WTC11 (cell line): ENCODE data around the gene ACTR3C. TPM values are rescaled to one million over a fixed set of nuclear protein-coding genes. Genes with fewer than 3 reads are reported as not detected.

Experiments used
- ATAC-seq: fragments of 200-7000 bp; cut with Tn5 transposase; 2 replicates; pipeline ENCODE4 v1.10.0; 2021; ENCODE audit warnings: mild to moderate bottlenecking, moderate library complexity
- Bru-seq: library from RNA; stranded (reverse); fragments of 400-500 nt; gene quantifications from one replicate; lab custom pipeline; 2021; lab: Mats Ljungman, UMichigan
- CTCF ChIA-PET: fragments of 300-600 bp; sonication (Branson Sonifier 250); formaldehyde crosslinking; loops from one replicate; lab custom pipeline; 2021; ENCODE audit warnings: antibody characterized with exemption; lab: Charles Lee
- POLR2A ChIA-PET: fragments of 350-600 bp; sonication (Branson Sonifier 250); formaldehyde crosslinking; loops from one replicate; lab custom pipeline; 2021; ENCODE audit warnings: antibody characterized with exemption; lab: Charles Lee
- DNase-seq: peaks from one replicate; pipeline ENCODE4 v3.0.0; 2021; ENCODE audit warnings: low spot score
- H3K27ac Mint-ChIP-seq: 2 replicates; pipeline ENCODE4 v1.8.0; 2021; ENCODE audit warnings: mixed read lengths
- H3K27me3 Mint-ChIP-seq: 2 replicates; pipeline ENCODE4 v1.8.0; 2021; ENCODE audit warnings: low read depth, mild to moderate bottlenecking, moderate library complexity, mixed read lengths
- H3K36me3 Mint-ChIP-seq: 2 replicates; pipeline ENCODE4 v1.8.0; 2021; ENCODE audit warnings: mixed read lengths
- H3K4me1 Mint-ChIP-seq: 2 replicates; pipeline ENCODE4 v1.8.0; 2022; ENCODE audit warnings: mixed read lengths
- H3K4me3 Mint-ChIP-seq: 2 replicates; pipeline ENCODE4 v1.8.0; 2021; ENCODE audit warnings: mild to moderate bottlenecking, moderate library complexity, mixed read lengths
- H3K9me3 Mint-ChIP-seq: 2 replicates; pipeline ENCODE4 v1.8.0; 2021; ENCODE audit warnings: mixed read lengths
- ATF1 ChIP-seq: sonication (generic); formaldehyde crosslinking; IDR thresholded peaks from 2 replicates; pipeline ENCODE4 v1.8.1; 2023; ENCODE audit warnings: mild to moderate bottlenecking, moderate library complexity, missing genetic modification reagents
- CTCF ChIP-seq: fragments of 200-600 bp; IDR thresholded peaks from 2 replicates; pipeline ENCODE4 v1.8.0; 2022; ENCODE audit warnings: antibody characterized with exemption
- E2F5 ChIP-seq: sonication (generic); formaldehyde crosslinking; IDR thresholded peaks from 2 replicates; pipeline ENCODE4 v1.8.1; 2022; ENCODE audit warnings: mild to moderate bottlenecking, moderate library complexity, missing genetic modification reagents
- FOXP1 ChIP-seq: sonication (generic); formaldehyde crosslinking; IDR thresholded peaks from 2 replicates; pipeline ENCODE4 v1.8.0; 2022; ENCODE audit warnings: missing genetic modification reagents, mild to moderate bottlenecking, moderate library complexity, borderline replicate concordance
- GABPB1 ChIP-seq: sonication (generic); formaldehyde crosslinking; IDR thresholded peaks from 2 replicates; pipeline ENCODE4 v1.8.1; 2023; ENCODE audit warnings: mild to moderate bottlenecking, missing genetic modification reagents
- HMGA2 ChIP-seq: fragments of 250-450 bp; sonication (Bioruptor Pico); IDR thresholded peaks from 2 replicates; pipeline ENCODE4 v1.4.0; 2021; ENCODE audit warnings: mild to moderate bottlenecking, moderate library complexity
- HMGXB4 ChIP-seq: sonication (generic); formaldehyde crosslinking; IDR thresholded peaks from 2 replicates; pipeline ENCODE4 v1.8.1; 2023; ENCODE audit warnings: mild to moderate bottlenecking, moderate library complexity, missing genetic modification reagents
- MAX ChIP-seq: sonication (generic); formaldehyde crosslinking; IDR thresholded peaks from 2 replicates; pipeline ENCODE4 v1.8.0; 2022; ENCODE audit warnings: mild to moderate bottlenecking, missing genetic modification reagents
- MYBL2 ChIP-seq: sonication (generic); formaldehyde crosslinking; IDR thresholded peaks from 2 replicates; pipeline ENCODE4 v1.8.1; 2023; ENCODE audit warnings: mild to moderate bottlenecking, moderate library complexity, missing genetic modification reagents
- SP1 ChIP-seq: sonication (generic); formaldehyde crosslinking; conservative IDR thresholded peaks from 2 replicates; pipeline ENCODE4 v1.8.1; 2022; ENCODE audit warnings: missing genetic modification reagents
- USF2 ChIP-seq: sonication (generic); formaldehyde crosslinking; IDR thresholded peaks from 2 replicates; pipeline ENCODE4 v1.8.1; 2023; ENCODE audit warnings: mild to moderate bottlenecking, missing genetic modification reagents, moderate library complexity
- ZNF232 ChIP-seq: sonication (generic); formaldehyde crosslinking; IDR thresholded peaks from 2 replicates; pipeline ENCODE4 v1.8.0; 2022; ENCODE audit warnings: mild to moderate bottlenecking, missing genetic modification reagents
- ZNF317 ChIP-seq: sonication (generic); formaldehyde crosslinking; IDR thresholded peaks from 2 replicates; pipeline ENCODE4 v1.8.1; 2023; ENCODE audit warnings: low read depth, mild to moderate bottlenecking, moderate library complexity, missing genetic modification reagents, borderline replicate concordance
- ZNF423 ChIP-seq: fragments of 250-450 bp; sonication (Bioruptor Pico); IDR thresholded peaks from 2 replicates; pipeline ENCODE4 v2.1.2; 2022; ENCODE audit warnings: mild to moderate bottlenecking, moderate library complexity
- ZSCAN18 ChIP-seq: fragments of 250-450 bp; sonication (Bioruptor Pico); IDR thresholded peaks from 2 replicates; pipeline ENCODE4 v2.1.2; 2022; ENCODE audit warnings: mild to moderate bottlenecking, moderate library complexity
- long read RNA-seq, 3 experiments: library from RNA in 1 of 3; library from capped mRNA in 1 of 3; library from polyadenylated mRNA in 1 of 3; unstranded in 2 of 3; stranded (forward) in 1 of 3; transcript quantifications; one replicate each; pipeline ENCODE4 v2.0.0, GENCODE V29; 2021
- total RNA-seq: library from RNA; stranded (reverse); gene quantifications from 3 replicates; pipeline ENCODE4 v1.2.3, GENCODE V29; 2021

Gene ACTR3C
- total RNA-seq (0.96 to 1.5 TPM (median 1.4 TPM) in 3 replicates), Bru-seq, nascent RNA (percentile 40 among the genes with signal in this experiment)
- long read RNA-seq, experiment 1, result 0 reads
- long read RNA-seq, experiment 2, partial matches to known transcripts, result 0 of 1 reads
- long read RNA-seq, experiment 2, other reads (novel, unspliced or antisense), result 1 of 1 reads
- long read RNA-seq, experiment 3, partial matches to known transcripts, result 0 of 1 reads
- long read RNA-seq, experiment 3, other reads (novel, unspliced or antisense), result 1 of 1 reads

GRCh38 chr7:150322833-150323681 is at the start of gene ACTR3C, which contains the start of gene LRRC61:
Gene ACTR3C (minus strand): TSS chr7:150323545. CDS start chr7:150295296, 28,249 bp downstream.
Gene LRRC61 (plus strand): TSS chr7:150323355. CDS start chr7:150336862, 13,507 bp downstream.
- CTCF ChIA-PET, result interaction anchor here (1.0 kb wide), 1 partner anchor 369 kb away, joined by 3 read pairs; no protein-coding TSS in a partner anchor
- peaks cover 54% of the 10 kb centered on the region for H3K4me1 Mint-ChIP-seq
- DNase-seq, result peak; percentile 68
- H3K9me3 Mint-ChIP-seq, result no peaks in the 10 kb centered on the region
- H3K36me3 Mint-ChIP-seq, result peaks cover 24% of the 10 kb centered on the region
- POLR2A ChIA-PET, result interaction anchor here (0.9 to 1.2 kb wide), 3 partner anchors 12 to 46 kb away, joined by 3 to 4 read pairs (median 4); partner anchors contain the start of gene REPIN1
- peaks cover 18% of the 10 kb centered on the region for H3K27me3 Mint-ChIP-seq
- TF ChIP-seq GABPB1 (CRISPR knock-in tag) (peak; percentile 15; the same call in 1 of the 2 replicates), E2F5 (0 out of 2 replicates have a peak, but pooled peaks have one; percentile 30), SP1 (CRISPR knock-in tag) (peak; percentile 54; the same call in 1 of the 2 replicates), ZNF232 (0 out of 2 replicates have a peak, but pooled peaks have one; percentile 54), USF2 (CRISPR knock-in tag) (no peak), MYBL2 (CRISPR knock-in tag) (peak; percentile 68; the same call in 1 of the 2 replicates), MAX (CRISPR knock-in tag) (peak; percentile 77), HMGA2 (CRISPR knock-in tag) (no peak), ZNF317 (no peak), ZNF423 (CRISPR knock-in tag) (peak; percentile 84), CTCF (0 out of 2 replicates have a peak, but pooled peaks have one; percentile 11), FOXP1 (CRISPR knock-in tag) (peak; percentile 46; the same call in 1 of the 2 replicates), HMGXB4 (CRISPR knock-in tag) (peak; percentile 81; the same call in 1 of the 2 replicates)
- ATAC-seq, result peak; percentile 65
- peak within 1 kb of the TSS; percentile 91 for H3K4me3 Mint-ChIP-seq
- H3K27ac Mint-ChIP-seq, result peak within 1 kb of the TSS; percentile 96

GRCh38 chr7:150372271-150373048 is 49.1 kb upstream of the ACTR3C start:
- peak; percentile 20 for DNase-seq
- TF ChIP-seq FOXP1 (CRISPR knock-in tag), result peak; percentile 32; the same call in 1 of the 2 replicates
- TF ChIP-seq ZSCAN18 (CRISPR knock-in tag), result no peak
- TF ChIP-seq ATF1 (CRISPR knock-in tag), result no peak
- TF ChIP-seq, all 79 proteins: peak for 1
- Mint-ChIP-seq H3K27ac (peak overlapping the region; percentile 76), H3K27me3 (no peaks in the 10 kb centered on the region), H3K4me3 (no peak overlapping the region), H3K36me3 (peaks cover 32% of the 10 kb centered on the region), H3K4me1 (peaks cover 68% of the 10 kb centered on the region), H3K9me3 (no peaks in the 10 kb centered on the region)
- CTCF ChIA-PET, result interaction anchor here (1.2 kb wide), 1 partner anchor 16 kb away, joined by 3 read pairs; no protein-coding TSS in a partner anchor
- POLR2A ChIA-PET, result interaction anchor here (0.7 kb wide), 1 partner anchor 11 kb away, joined by 3 read pairs; no protein-coding TSS in a partner anchor
- ATAC-seq, result no peak
